Hair follicle dermal papilla cell (primary cell): ENCODE measurements around the gene DRD4. TPM values are rescaled to one million over a fixed set of nuclear protein-coding genes. Genes with fewer than 3 reads are reported as not detected.

Experiments
- total RNA-seq: library from RNA; depleted of rRNA; stranded (reverse); fragments of >200 nt; gene quantifications from 2 replicates; pipeline ENCODE4 v1.2.3, GENCODE V29; 2012

DRD4 gene
- 0.12 and 0.32 TPM in 2 replicates for total RNA-seq

GRCh38 chr11:636511-637332, at the start of gene DRD4:
DRD4 (plus strand) TSS chr11:637269; CDS start chr11:637305, 36 bp downstream.

GRCh38 chr11:615504-616319, 21.4 kb upstream of the DRD4 start, which contains the start of gene IRF7:
IRF7 (minus strand) TSS chr11:615950; CDS start chr11:615364, 586 bp downstream.

DNA sequence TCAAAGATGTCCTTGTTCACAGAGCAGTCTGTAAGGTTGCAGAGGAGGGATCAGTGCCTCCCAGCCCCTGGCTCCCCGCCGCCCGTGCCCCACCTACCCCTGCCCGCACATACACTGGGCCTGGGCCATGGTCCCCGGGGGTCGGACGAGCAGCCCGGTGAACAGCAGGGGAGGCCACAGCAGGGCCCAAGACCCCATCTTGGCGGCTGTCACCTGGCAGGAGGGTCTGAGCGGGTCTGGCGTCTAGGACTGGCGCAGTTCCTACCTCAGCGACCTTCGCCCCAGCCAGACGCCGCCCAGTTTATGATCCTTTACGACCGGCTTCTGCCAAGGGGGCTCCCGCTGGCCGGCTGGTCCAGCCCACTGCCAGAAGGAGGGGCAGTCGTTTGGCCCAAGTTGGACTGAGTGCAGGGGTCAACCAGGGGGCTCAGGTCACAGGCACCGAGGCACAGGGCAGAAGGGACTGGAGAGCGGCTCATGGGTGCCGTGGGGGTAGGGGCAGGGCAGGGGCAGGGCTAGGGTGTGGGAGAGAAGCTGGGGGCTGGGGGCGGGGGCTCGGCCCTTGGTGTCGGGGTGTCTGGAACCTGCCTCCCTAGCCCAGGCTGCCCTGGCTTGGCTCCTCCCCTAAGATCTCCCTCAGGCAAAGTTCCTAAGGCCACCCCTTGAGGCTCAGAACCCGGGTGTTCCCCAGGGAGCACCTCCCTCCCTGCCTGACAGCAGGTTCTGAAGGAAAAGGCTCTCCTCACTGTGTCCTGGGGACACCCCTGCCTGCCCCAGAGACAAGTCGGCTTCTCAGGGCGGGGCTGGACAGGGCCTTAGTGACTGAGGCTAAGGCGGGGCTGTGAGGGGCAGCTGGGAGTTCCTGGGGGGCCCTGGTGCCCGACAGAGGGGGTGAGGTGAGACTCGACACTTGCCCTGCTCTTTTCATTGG, 12.1 kb upstream of the DRD4 start, which contains the start of gene CDHR5:
Gene CDHR5, minus strand, starts transcription at position 251 of the 931 bp plus-strand sequence. Its CDS starts 53 bp downstream, at position 198.

GRCh38 chr11:626475-627307, 10.4 kb upstream of the DRD4 start, which contains the start of gene SCT:
SCT (minus strand) TSS chr11:627181; CDS start chr11:627143, 38 bp downstream.

Other genes with a start within 250 kb of the DRD4 start
- gene PKP3, start 243.1 kb upstream of the DRD4 start, total RNA-seq, result 3.8 and 4.7 TPM in 2 replicates
- 11.5 and 13.6 TPM in 2 replicates for gene SIGIRR, start 222.3 kb upstream of the DRD4 start, total RNA-seq
- gene ANO9, start 195.3 kb upstream of the DRD4 start, total RNA-seq, result not detected in 2 replicates
- 25.4 and 35.9 TPM in 2 replicates for gene PTDSS2, start 187.0 kb upstream of the DRD4 start, total RNA-seq
- 359 and 417 TPM in 2 replicates for gene RNH1, start 130.0 kb upstream of the DRD4 start, total RNA-seq
- 24.5 and 27.4 TPM in 2 replicates for gene HRAS, start 101.7 kb upstream of the DRD4 start, total RNA-seq
- gene LRRC56, start 99.7 kb upstream of the DRD4 start, total RNA-seq, result 0.65 and 0.85 TPM in 2 replicates
- 0.61 and 0.97 TPM in 2 replicates for gene LMNTD2, start 76.5 kb upstream of the DRD4 start, total RNA-seq
- gene RASSF7, start 76.3 kb upstream of the DRD4 start, total RNA-seq, result 3.7 and 7.7 TPM in 2 replicates
- gene PHRF1, start 60.8 kb upstream of the DRD4 start, total RNA-seq, result 32.9 and 36.8 TPM in 2 replicates
- 10.6 and 18.5 TPM in 2 replicates for gene IRF7, start 21.3 kb upstream of the DRD4 start, total RNA-seq
- not detected in 2 replicates for gene CDHR5, start 12.3 kb upstream of the DRD4 start, total RNA-seq
- gene SCT, start 10.1 kb upstream of the DRD4 start, total RNA-seq, result not detected in 2 replicates
- gene DEAF1, start 58.0 kb downstream of the DRD4 start, total RNA-seq, result 37.0 and 40.8 TPM in 2 replicates
- gene TMEM80, start 58.5 kb downstream of the DRD4 start, total RNA-seq, result 8.9 and 17.2 TPM in 2 replicates
- gene EPS8L2, start 69.0 kb downstream of the DRD4 start, total RNA-seq, result 19.3 and 31.7 TPM in 2 replicates
- 92.8 and 94.2 TPM in 2 replicates for gene TALDO1, start 110.2 kb downstream of the DRD4 start, total RNA-seq
- gene GATD1, start 140.2 kb downstream of the DRD4 start, total RNA-seq, result 48.3 and 49.3 TPM in 2 replicates
- gene CEND1, start 152.8 kb downstream of the DRD4 start, total RNA-seq, result 0.97 and 1.9 TPM in 2 replicates
- 14.2 and 17.4 TPM in 2 replicates for gene SLC25A22, start 161.0 kb downstream of the DRD4 start, total RNA-seq
- 4.4 and 5.6 TPM in 2 replicates for gene PIDD1, start 168.0 kb downstream of the DRD4 start, total RNA-seq
- gene RPLP2, start 172.7 kb downstream of the DRD4 start, total RNA-seq, result 47.4 and 134 TPM in 2 replicates
- gene PNPLA2, start 181.6 kb downstream of the DRD4 start, total RNA-seq, result 29.4 and 33.1 TPM in 2 replicates
- 0.32 and 0.85 TPM in 2 replicates for gene CRACR2B, start 190.7 kb downstream of the DRD4 start, total RNA-seq
- 283 and 456 TPM in 2 replicates for gene CD151, start 195.7 kb downstream of the DRD4 start, total RNA-seq
- gene POLR2L, start 205.3 kb downstream of the DRD4 start, total RNA-seq, result 67.7 and 69.6 TPM in 2 replicates
- 129 and 138 TPM in 2 replicates for gene TSPAN4, start 205.6 kb downstream of the DRD4 start, total RNA-seq